HPDE6-E6E7 (cell line): ENCODE data around the gene ZFHX2.

Experiments
- DNase-seq: peaks from one replicate; pipeline ENCODE4 v3.0.0; 2011; ENCODE audit warnings: missing footprints; ENCODE audit errors: extremely low spot score

ZFHX2 gene

DNA sequence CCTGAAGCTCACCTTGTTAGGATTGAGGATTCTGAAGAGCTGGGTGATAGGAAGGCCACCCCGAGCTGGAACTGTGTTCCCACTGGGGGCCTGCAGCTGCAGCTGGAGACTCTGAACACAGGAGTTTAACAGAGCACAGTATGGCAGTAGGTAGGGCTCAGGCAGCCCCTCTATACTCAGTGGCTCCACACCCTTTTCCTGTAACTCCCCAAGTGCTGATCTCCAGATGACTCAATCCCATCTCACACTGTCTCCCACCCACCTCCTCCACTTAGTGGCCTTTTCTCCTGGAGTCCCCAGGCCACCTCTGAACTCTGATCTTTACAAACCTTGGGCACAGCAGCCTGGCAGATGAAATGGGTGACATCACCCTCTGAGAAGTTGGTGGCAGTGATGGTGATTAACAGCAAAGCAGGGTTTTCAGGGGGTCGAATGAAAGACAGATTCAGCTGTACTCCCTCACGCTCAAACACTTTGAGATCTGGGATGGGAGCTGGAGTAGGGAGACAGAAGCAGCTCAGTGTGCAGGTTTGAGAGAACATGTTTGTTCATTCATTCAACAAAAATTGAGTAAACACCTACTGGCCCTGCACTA, 8.5 kb upstream of the ZFHX2 start:
- DNase-seq: no peak

DNA sequence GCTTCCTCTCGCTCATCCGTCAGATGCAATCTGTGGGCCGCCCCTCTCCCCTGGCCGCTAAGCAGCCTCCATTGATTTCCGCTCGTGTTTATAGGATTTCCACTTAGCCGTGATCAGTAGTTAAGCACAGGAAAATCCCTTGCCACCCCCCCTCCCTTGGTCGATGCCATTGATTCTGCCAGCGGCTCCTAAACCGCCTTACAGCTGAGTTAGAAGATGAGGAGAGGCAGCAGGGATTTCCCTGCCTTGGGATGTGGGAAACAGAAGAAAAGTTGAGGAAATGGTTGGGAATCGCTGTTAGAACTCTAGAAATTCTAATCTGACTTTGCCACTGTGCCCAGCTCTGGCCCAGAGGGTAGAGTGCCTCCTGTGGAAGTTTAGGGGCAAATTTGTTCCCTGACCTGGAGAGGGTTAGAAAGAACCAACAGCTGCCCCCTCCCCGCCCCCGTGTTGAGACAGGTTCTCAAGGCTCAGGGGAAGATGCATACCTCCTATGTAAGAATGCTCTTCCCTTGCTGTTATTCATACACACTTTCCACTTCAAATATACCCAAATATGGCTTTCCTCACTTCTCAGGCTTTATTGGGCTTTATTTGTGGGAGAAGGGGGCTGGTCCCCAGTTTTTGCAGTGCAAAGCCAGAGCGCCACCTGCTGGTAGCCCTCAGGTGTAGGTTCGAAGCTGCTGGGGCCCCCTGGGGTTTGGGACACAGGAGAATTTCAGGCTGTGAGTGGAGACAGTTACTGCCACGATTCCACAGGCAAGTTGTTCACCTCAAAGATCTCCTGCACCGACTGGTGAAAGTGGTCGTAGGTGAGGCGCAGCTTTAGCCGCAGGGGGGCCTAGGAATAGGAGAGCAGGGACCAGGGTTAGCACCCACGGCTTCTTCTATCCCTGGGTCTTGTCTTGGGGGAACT, 7.7 kb upstream of the ZFHX2 start:
- peak; percentile 49 for DNase-seq

DNA sequence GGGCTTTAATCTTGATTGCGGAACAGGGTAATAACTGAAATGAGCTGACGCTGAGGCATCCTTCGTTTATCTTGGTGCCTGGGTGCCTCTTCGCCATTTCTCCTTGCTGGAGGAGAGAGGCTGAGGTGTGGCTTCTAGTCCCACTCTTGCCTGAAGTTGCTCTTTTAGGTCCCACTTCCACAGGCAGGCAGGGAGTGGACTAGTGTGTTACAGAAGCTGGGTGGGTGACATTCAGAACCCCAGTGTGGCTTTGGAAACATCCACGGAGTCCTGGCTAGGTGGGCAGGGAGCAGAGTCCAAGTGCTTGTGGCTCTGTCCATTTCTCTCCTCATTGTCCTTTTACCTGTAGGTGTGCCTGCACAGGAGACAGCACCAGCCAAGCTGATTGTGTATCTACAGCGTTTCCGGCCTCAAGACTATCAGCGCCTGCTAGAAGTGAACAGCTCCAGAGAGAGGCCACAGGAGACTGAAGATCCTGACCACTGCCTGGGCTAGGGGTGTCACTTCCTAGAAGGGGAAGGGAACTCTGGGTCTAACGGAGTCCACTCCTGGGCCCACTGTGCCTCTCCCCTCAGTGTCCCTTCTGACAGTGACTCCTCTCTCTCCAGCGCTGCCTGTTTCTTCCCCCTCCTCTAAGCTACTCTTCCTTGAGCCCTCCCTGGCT, 6.9 kb upstream of the ZFHX2 start:
- DNase-seq: no peak

DNA sequence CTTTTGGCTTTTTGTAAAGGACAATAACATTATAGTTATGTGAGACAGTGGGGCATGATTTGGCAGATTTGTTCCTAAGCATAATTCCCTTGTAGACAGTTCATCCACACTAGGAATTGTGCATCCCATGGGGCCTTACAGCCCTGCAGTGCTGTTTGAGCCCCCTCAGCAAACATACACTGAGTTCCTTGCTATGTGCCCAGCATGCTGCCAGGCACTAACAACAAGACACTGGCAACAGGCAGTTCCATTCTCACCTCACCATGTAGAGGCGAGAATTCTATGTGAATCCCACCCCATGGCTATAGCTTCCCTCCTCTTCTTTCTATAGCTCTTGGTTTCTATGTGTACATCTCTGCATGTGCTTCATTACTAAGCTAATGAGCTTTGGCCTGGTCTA, 6.4 kb upstream of the ZFHX2 start:
- no peak for DNase-seq

DNA sequence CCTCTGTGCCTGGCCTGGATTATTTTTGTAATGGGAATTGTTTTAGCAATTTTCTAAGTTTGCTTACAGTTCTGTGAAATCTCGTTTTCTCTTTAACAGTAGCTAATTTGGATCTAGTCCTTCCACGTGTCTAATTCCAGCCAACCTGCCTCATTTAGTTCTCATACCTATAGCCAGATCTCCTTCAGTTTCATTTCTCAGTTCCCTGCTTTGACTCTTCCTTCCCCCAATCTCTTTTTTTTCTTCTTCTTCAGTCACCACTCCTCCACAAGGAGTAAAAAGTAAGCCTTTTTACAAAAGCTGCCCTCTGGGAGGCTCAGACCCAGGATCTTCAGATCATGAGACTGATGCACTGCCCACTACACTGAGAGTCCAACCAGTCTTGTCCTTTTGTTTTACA, 6.0 kb upstream of the ZFHX2 start:
- no peak for DNase-seq

GRCh38 chr14:23556700-23557440, 5.3 kb upstream of the ZFHX2 start:
- DNase-seq: no peak

DNA sequence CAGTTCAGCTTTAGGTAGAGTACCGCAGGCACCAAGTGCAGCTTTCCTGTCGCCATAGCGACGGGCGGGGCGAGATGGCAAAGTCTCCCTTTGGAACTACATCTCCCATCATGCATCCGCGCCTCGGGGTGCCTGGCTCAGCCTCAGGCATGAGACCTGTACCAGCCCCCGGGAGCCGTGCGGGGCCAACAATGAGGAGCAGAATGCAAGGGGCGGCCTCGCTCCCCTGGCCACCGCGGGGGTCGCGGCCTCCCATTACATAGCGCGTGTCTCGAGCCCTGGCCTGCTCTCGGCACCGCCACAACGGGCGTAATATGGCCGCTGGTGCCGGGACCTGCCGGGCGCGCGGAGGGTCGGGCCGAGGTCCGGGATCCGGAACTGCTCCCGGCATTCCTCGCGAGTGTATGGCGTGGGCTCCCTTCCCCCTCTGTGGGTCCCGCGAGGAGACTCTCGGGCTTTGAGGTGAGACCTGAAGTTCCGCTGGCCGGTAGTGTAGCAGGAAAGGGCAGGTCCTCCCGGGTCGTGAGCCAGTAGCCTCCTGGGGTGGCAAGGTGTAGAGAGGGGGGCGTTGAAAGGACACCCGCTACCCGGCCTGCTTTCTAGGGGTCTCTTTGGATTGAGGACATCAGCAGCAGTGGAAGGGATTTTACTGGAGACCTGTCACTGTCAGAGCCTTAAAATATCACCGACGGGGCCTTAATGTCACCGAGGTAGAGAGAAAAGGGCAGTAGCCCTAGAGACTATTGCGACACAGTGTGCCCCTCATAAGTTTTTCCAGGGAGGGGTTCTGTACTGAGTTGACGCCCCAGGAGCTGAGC, 4.5 kb upstream of the ZFHX2 start, which contains the start of gene THTPA:
THTPA (plus strand) TSS at position 390 of the 818 bp plus-strand sequence. CDS start 487 bp downstream, outside the sequence.
- peak; percentile 90 for DNase-seq

GRCh38 chr14:23555533-23555881, 3.9 kb upstream of the ZFHX2 start:
- no peak for DNase-seq

GRCh38 chr14:23550812-23551265, 726 bp downstream of the ZFHX2 start:
- no peak for DNase-seq

DNA sequence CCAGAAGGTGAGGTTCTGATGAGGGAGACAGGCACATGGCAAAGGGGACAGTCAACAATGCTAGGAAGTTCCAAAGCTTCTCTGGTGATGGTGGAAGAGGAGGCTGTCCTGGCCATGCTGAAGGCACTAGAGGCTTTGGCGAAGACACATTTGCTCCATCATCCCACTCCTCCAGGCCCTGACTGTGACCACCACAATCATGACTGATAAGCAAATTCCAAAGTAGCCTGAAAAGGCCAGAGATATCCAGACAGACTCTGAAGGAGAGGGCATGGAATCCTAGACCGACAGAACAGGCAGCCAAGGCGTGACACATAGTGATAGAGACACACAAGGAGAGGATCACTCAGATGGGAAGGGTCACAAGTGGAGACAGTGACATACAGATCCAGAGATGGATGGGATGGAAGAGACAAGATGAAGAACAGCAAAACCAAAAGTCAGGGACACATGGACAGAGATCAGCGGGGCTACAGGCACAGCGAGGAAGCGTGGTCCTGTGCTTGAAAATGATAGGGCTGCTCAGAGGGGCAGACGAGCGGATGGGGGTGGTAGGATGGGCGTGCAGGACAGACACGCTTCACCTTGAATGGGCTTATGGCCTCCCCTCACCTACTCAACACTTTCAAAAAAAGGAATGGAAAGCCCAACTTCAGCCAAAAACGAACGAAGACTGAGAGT, 1.3 kb downstream of the ZFHX2 start:
- no peak for DNase-seq

GRCh38 chr14:23548351-23549318, 2.9 kb downstream of the ZFHX2 start:
- no peak for DNase-seq

GRCh38 chr14:23547924-23548323, 3.6 kb downstream of the ZFHX2 start:
- no peak for DNase-seq

GRCh38 chr14:23546450-23547035, 5.0 kb downstream of the ZFHX2 start:
- DNase-seq: no peak

- no peak for DNase-seq
Observed at GRCh38 chr14:23545740-23546365, 5.7 kb downstream of the ZFHX2 start.

- DNase-seq: no peak
Observed at GRCh38 chr14:23544511-23545447, 6.8 kb downstream of the ZFHX2 start.

DNA sequence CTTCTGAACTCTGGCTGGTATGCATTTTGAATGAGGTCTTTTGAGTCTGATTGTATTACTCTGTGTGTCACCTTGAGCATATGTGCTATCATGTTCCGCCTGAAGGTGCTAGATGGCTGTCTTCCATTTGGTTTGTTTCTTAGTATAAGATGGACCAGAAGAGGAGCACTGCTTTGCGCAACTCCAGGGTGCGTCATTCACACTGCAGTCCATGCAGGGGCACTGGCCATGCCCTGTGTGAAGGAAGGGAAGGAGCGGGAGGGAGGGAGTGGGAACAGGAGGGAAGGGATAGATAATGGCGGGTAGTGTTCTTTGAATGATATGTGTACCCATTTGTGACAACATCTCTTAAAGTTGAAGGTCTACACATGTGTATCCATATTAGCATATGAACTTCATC, 8.2 kb downstream of the ZFHX2 start:
- DNase-seq: no peak

DNA sequence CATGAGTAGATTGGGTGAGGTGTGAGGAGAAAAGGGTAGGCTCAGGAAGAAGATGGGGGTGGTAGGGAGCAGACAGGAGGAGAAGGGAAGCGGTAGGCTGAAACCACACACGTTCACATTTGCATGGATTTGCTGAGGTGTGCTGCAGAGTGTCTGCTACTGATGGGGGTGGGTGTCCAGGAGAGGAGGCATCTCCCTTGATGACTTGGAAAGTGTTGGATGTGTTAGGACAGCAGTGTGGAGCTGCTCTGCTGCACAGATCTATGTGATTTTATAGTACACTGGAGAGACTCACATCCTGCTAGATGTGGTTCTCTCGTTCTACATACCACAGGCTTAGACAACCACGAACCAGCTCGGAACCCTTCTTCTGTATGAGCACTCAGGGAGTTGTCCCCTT, 9.3 kb downstream of the ZFHX2 start:
- DNase-seq: no peak
